KMS-11 (cell line): Measurements from ENCODE around the gene RAB43.
"Not testable (repeated sequence)": the region's sequence is repeated elsewhere in the genome, so short reads cannot be mapped to it uniquely, and the experiment has no call there.

Experiments
- H2AFZ ChIP-seq: fragments of 200-600 bp; sonication (generic); 2 replicates; pipeline ENCODE4 v1.6.1; 2016; ENCODE audit warnings: antibody characterized with exemption, mixed run types, low read depth
- H3K27ac ChIP-seq: fragments of 200-600 bp; sonication (generic); 2 replicates; pipeline ENCODE4 v1.6.1; 2016; ENCODE audit warnings: mild to moderate bottlenecking, mixed run types
- H3K27me3 ChIP-seq: fragments of 200-600 bp; sonication (generic); 2 replicates; pipeline ENCODE4 v1.6.1; 2017; ENCODE audit warnings: mild to moderate bottlenecking, low read depth, mixed run types, moderate library complexity; ENCODE audit not compliant: insufficient read depth
- H3K36me3 ChIP-seq: fragments of 200-600 bp; sonication (generic); 2 replicates; pipeline ENCODE4 v1.6.1; 2017; ENCODE audit warnings: mild to moderate bottlenecking, mixed run types; ENCODE audit not compliant: insufficient read depth
- H3K4me1 ChIP-seq: fragments of 200-600 bp; sonication (generic); 2 replicates; pipeline ENCODE4 v1.6.1; 2016; ENCODE audit warnings: mild to moderate bottlenecking, low read depth, mixed run types; ENCODE audit not compliant: poor library complexity, severe bottlenecking
- H3K4me2 ChIP-seq: fragments of 200-600 bp; sonication (generic); 2 replicates; pipeline ENCODE4 v1.7.0; 2016; ENCODE audit warnings: mild to moderate bottlenecking, mixed run types
- H3K4me3 ChIP-seq: fragments of 200-600 bp; sonication (generic); IDR thresholded peaks from 2 replicates; pipeline ENCODE4 v1.6.1; 2017; ENCODE audit warnings: low read depth, low read length, mixed read lengths; ENCODE audit not compliant: insufficient read depth
- H3K79me2 ChIP-seq: fragments of 200-600 bp; sonication (generic); 2 replicates; pipeline ENCODE4 v1.6.1; 2016; ENCODE audit warnings: low read depth, mixed run types; ENCODE audit not compliant: insufficient read depth
- H3K9ac ChIP-seq: fragments of 200-600 bp; sonication (generic); 2 replicates; pipeline ENCODE4 v1.6.1; 2016; ENCODE audit warnings: mild to moderate bottlenecking, mixed run types
- H4K20me1 ChIP-seq: fragments of 200-600 bp; sonication (generic); 2 replicates; pipeline ENCODE4 v1.6.1; 2016; ENCODE audit warnings: mild to moderate bottlenecking, mixed run types; ENCODE audit not compliant: insufficient read depth
- TF ChIP-seq, protein P1 (sequence below): fragments of 200-600 bp; sonication (generic); conservative IDR thresholded peaks from 2 replicates; pipeline ENCODE4 v1.6.1; 2017; ENCODE audit warnings: low read depth, mild to moderate bottlenecking, antibody characterized with exemption, low read length, moderate library complexity, mixed read lengths

RAB43 gene

DNA sequence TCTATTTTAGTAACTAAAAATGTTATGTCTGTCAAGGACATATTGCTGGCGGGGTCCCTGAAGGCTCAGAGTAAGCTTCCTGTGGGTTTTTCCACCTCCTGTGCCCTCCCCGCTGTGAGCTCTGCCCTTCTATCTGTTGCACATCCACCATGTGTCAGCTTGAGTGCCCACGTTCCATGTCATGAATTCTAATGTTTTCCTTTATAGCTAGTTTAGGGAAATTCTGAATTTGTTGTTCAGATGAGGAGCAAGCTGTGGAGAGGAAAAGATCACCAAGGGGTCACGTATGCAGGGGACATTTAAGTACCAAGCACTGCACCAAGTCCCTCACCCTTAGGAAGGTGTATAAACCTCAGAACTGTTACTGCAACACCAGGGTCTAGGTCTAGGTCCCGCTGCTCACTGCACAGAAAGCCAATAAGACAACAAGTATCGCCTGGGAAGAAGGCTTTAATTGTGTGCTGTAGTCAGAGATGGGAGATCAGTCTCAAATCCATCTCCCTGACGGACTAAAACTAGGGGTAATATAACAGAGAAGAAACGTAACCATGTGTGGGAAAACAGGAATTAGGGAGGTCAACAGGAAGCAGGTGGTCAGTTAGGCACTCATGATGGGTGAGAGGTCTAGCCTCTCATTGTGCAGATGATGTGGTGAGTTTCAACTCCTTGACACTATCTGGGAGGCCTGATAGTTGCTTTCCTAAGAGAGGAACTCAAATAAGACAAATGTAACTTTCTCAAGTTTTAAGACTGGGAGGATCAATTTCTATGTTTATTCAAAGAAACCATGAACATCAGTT, 51.3 kb downstream of the RAB43 start:
- H3K4me1 ChIP-seq = no peaks in the 10 kb centered on the region
- H3K36me3 ChIP-seq = no peaks in the 10 kb centered on the region
- no peaks in the 10 kb centered on the region; the same call in 1 of the 2 replicates for H3K27me3 ChIP-seq
- TF ChIP-seq, protein P1, sequence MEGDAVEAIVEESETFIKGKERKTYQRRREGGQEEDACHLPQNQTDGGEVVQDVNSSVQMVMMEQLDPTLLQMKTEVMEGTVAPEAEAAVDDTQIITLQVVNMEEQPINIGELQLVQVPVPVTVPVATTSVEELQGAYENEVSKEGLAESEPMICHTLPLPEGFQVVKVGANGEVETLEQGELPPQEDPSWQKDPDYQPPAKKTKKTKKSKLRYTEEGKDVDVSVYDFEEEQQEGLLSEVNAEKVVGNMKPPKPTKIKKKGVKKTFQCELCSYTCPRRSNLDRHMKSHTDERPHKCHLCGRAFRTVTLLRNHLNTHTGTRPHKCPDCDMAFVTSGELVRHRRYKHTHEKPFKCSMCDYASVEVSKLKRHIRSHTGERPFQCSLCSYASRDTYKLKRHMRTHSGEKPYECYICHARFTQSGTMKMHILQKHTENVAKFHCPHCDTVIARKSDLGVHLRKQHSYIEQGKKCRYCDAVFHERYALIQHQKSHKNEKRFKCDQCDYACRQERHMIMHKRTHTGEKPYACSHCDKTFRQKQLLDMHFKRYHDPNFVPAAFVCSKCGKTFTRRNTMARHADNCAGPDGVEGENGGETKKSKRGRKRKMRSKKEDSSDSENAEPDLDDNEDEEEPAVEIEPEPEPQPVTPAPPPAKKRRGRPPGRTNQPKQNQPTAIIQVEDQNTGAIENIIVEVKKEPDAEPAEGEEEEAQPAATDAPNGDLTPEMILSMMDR = no peak
- no peak overlapping the region for H3K4me2 ChIP-seq
- H4K20me1 ChIP-seq = no peaks in the 10 kb centered on the region
- H3K27ac ChIP-seq = no peak overlapping the region
- no peak overlapping the region for H2AFZ ChIP-seq
- H3K4me3 ChIP-seq = no peak overlapping the region
- no peaks in the 10 kb centered on the region for H3K79me2 ChIP-seq
- no peak overlapping the region for H3K9ac ChIP-seq

DNA sequence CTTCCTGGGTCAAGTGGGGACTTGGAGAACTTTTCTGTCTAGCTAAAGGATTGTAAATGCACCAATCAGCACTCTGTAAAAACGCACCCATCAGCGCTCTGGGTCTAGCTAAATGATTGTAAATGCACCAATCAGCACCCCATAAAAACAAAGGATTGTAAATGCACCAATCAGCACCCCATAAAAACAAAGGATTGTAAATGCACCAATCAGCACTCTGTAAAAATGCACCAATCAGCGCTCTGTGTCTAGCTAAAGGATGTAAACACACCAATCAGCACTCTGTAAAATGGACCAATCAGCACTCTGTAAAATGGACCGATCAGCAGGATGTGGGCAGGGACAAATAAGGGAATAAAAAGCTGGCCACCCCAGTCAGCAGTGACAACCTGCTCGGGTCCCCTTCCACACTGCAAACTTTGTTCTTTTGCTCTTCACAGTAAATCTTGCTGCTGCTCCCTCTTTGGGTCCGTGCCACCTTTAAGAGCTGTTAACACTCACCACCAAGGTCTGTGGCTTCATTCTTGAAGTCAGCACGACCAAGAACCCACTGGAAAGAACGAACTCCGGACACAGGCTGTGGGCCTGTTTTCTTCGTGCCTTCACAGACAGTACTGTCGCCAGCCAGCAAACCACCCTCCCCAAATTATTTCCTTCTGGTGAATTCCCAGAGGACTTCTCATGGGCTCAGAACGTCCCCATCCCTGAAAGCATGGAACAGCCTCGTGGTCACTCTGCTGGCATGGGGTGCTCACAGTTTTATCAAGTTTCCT, 52.1 kb downstream of the RAB43 start:
- not testable (repeated sequence) for H3K27ac ChIP-seq

DNA sequence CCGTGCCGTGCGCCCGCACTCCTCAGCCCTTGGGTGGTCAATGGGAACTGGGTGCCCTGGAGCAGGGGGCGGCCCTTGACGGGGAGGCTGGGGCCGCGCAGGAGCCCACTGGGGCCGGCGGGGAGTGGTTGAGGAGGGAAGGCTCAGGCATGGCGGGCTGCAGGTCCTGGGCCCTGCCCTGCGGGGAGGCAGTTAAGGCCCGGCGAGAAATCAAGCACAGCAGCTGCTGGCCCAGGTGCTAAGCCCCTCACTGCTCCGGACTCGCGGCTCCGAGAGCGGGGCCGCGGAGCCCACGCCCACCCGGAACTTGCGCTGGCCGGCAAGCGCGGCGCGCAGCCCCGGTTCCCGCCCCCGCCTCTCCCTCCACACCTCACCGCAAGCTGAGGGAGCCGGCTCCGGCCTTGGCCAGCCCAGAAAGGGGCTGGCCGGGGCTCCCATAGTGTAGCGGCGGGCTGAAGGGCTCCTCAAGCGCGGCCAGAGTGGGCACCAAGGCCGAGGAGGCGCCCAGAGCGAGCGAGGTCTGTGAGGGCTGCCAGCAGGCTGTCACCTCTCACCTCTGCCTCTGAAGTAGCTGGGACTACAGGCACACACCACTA, 53.2 kb downstream of the RAB43 start:
- no peak overlapping the region for H3K27ac ChIP-seq
- no peaks in the 10 kb centered on the region for H3K79me2 ChIP-seq
- H3K4me1 ChIP-seq = no peaks in the 10 kb centered on the region
- H3K36me3 ChIP-seq = no peaks in the 10 kb centered on the region
- H3K4me2 ChIP-seq = no peak overlapping the region
- no peak overlapping the region for H2AFZ ChIP-seq
- no peak overlapping the region for H3K4me3 ChIP-seq
- H3K9ac ChIP-seq = no peak overlapping the region
- TF ChIP-seq, protein P1 = no peak
- no peaks in the 10 kb centered on the region; the same call in 1 of the 2 replicates for H3K27me3 ChIP-seq
- H4K20me1 ChIP-seq = no peaks in the 10 kb centered on the region

More for the DNA sequence above, 52.1 kb downstream of the RAB43 start:
- not testable (repeated sequence) for H3K4me1 ChIP-seq, H4K20me1 ChIP-seq, H3K9ac ChIP-seq, H3K4me2 ChIP-seq, H3K4me3 ChIP-seq, H3K79me2 ChIP-seq, H3K27me3 ChIP-seq, H2AFZ ChIP-seq, H3K36me3 ChIP-seq

DNA sequence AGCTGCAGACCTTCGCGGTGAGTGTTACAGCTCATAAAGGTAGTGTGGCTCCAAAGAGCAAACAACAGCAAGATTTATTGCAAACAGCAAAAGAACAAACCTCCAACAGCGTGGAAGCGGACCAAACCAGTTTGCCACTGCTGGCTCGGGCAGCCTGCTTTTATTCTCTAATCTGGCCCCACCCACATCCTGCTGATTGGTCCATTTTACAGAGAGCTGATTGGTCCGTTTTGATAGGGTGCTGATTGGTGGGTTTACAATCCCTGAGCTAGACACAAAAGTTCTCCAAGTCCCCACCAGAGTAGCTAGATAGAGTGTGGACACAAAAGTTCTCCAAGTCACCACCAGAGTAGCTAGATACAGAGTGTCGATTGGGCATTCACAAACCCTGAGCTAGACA, 53.9 kb downstream of the RAB43 start:
- not testable (repeated sequence) for H3K36me3 ChIP-seq, H3K4me2 ChIP-seq, H2AFZ ChIP-seq, H3K4me1 ChIP-seq, H3K27me3 ChIP-seq, H3K4me3 ChIP-seq, H3K9ac ChIP-seq, H3K79me2 ChIP-seq, H4K20me1 ChIP-seq, H3K27ac ChIP-seq

DNA sequence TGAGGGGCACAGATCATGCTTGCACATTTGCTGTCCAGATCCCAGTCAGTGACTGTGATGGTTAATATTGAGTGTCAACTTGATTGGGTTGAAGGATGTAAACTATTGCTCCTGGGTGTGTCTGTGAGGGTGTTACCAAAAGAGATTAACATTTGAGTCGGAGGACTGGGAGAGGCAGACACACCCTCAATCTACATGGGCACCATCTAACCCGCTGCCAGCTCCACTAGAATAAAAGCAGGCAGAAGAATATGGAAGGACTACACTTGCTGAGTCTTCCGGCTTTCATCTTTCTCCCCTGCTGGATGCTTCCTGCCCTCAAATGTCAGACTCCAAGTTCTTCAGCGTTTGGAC, 55.9 kb downstream of the RAB43 start:
- Histone ChIP-seq H3K79me2 (no peaks in the 10 kb centered on the region), H3K36me3 (no peaks in the 10 kb centered on the region), H3K27me3 (no peaks in the 10 kb centered on the region; the same call in 1 of the 2 replicates), H2AFZ (no peak overlapping the region), H3K9ac (no peak overlapping the region), H4K20me1 (no peaks in the 10 kb centered on the region), H3K4me2 (no peak overlapping the region), H3K4me1 (no peaks in the 10 kb centered on the region), H3K4me3 (no peak overlapping the region), H3K27ac (no peak overlapping the region)
- TF ChIP-seq, protein P1 = no peak
